ENCODE measurements around the gene EIF4G2. TPM values are rescaled to one million over a fixed set of nuclear protein-coding genes. Genes with fewer than 3 reads are reported as not detected.
A peak's percentile ranks its signal among the peaks of the same experiment; 100 is the strongest.

The EIF4G2 gene
- total and polyA plus RNA-seq, 4 donors = 782 to 1,101 (median 978) TPM

DNA sequence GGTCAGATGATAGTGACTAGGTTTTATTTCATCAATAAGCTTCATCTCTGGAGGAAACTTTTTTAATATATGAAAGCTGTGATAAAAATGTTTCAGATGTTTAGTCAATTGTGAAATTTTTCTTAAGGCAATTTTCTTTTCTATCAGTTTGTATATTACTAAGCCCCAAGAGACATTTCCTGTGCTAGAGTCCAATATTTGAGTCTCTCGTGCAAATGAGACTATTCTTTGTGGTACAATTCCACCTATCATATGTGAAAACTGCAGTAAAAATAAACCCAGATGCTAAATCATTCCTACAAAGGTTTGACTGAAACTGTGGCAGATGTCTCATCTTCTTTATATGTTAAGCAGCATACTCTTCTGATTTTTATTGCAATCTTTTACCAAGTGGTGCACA is 29.6 kb downstream of the EIF4G2 start:
- DNase-seq (ENCODE audit: low read depth in 4 of 6, low spot score in 6 of 6) = peak in 1 of 6 donors; percentile 22
- no peaks in the 10 kb centered on the region for H3K27me3 ChIP-seq (ENCODE audit: control insufficient read depth, insufficient read depth, low read length)
- H3K27ac ChIP-seq (ENCODE audit: low read depth, low read length) = no peak overlapping the region
- H3K36me3 ChIP-seq (ENCODE audit: control insufficient read depth, insufficient read depth, low read length) = peaks cover 22% of the 10 kb centered on the region
- H3K4me1 ChIP-seq (ENCODE audit: control insufficient read depth, insufficient read depth, low read length) = no peaks in the 10 kb centered on the region
- H3K9me3 ChIP-seq (ENCODE audit: control insufficient read depth, insufficient read depth, low read length) = no peaks in the 10 kb centered on the region
- no peak overlapping the region for H3K4me3 ChIP-seq (ENCODE audit: low read depth, low read length)
- WGBS (ENCODE audit: insufficient coverage) = 100% methylated on average over 1 of the region's 1 CpG

DNA sequence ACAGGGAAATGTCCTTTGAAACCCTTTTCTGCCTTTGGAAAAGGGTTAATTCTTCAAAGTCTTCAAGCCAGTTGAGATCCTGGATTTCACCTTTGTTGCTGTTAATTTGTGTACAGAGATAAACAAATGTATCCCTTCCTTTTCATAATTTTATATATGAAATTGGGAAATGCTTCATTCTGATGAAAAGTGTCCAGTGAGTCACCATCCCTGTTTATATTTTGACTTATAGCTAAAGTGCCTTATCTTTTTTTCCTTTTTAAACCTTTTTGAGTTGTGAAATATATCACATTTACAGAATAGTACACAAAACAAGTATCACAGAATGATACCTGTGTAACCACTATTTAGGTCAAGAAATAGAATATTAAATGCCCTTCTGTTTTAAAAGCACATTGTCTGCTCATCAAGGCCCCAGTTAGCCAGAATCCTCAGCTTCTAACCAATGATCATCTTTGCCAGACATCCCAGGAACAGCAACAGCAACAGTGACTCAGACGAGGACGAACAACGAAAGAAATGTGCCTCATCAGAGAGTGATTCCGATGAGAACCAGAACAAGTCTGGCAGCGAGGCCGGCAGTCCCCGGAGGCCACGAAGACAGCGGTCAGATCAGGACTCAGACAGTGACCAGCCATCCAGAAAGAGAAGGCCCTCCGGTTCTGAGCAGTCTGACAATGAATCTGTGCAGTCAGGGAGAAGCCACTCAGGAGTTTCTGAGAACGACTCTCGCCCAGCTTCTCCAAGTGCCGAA is 30.3 kb downstream of the EIF4G2 start:
- Histone ChIP-seq H3K27me3 (ENCODE audit: control insufficient read depth, insufficient read depth, low read length) (no peaks in the 10 kb centered on the region), H3K4me3 (ENCODE audit: low read depth, low read length) (no peak overlapping the region), H3K4me1 (ENCODE audit: control insufficient read depth, insufficient read depth, low read length) (no peaks in the 10 kb centered on the region), H3K9me3 (ENCODE audit: control insufficient read depth, insufficient read depth, low read length) (no peaks in the 10 kb centered on the region), H3K36me3 (ENCODE audit: control insufficient read depth, insufficient read depth, low read length) (peaks cover 28% of the 10 kb centered on the region), H3K27ac (ENCODE audit: low read depth, low read length) (no peak overlapping the region)
- no peak for DNase-seq (ENCODE audit: low read depth in 4 of 6, low spot score in 6 of 6)
- 82% methylated on average over 13 of the region's 13 CpGs for WGBS (ENCODE audit: insufficient coverage)

DNA sequence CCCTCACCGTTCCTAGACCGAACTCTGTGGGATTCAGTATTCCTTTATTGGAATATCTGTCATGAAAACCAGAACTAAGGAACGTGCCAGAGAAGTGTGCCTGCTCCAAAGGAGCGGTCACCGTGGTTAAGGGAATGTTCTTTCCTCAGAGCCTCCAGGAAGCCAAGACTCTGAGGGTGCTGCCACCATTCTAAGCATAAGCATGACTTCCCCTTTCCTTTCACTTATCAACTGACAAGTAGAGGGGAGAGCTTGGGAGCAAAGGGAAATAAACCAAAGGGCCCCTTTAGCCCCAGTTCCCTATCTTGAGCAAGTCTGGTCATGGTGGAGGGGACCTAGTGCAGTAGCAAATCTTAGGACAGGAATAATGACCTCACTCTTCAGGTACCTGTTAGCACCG is 30.9 kb downstream of the EIF4G2 start:
- no peak overlapping the region for H3K27ac ChIP-seq (ENCODE audit: low read depth, low read length)
- H3K27me3 ChIP-seq (ENCODE audit: control insufficient read depth, insufficient read depth, low read length) = no peaks in the 10 kb centered on the region
- DNase-seq (ENCODE audit: low read depth in 4 of 6, low spot score in 6 of 6) = no peak
- peaks cover 29% of the 10 kb centered on the region for H3K36me3 ChIP-seq (ENCODE audit: control insufficient read depth, insufficient read depth, low read length)
- H3K9me3 ChIP-seq (ENCODE audit: control insufficient read depth, insufficient read depth, low read length) = no peaks in the 10 kb centered on the region
- no peak overlapping the region for H3K4me3 ChIP-seq (ENCODE audit: low read depth, low read length)
- 79% methylated on average over 2 of the region's 6 CpGs for WGBS (ENCODE audit: insufficient coverage)
- no peaks in the 10 kb centered on the region for H3K4me1 ChIP-seq (ENCODE audit: control insufficient read depth, insufficient read depth, low read length)

DNA sequence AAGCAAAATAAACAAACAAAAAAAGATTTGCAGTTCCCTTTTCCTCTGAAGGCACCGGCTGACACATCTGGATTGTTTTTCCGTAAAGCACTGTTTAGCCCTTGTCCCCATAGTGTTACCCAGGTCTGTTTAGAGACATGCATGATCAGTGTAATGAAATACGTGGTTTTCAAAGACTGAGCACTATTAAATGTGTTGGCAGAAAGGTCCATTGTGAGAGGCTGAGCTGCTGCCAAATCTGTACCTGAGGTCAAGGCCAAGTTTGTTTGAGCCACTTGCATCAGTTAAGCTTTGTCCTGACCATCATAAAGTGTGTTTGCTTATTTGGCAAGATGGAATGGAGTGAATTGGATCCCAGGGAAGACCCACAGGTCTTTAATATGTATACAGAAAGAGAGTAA is 31.3 kb downstream of the EIF4G2 start:
- H3K4me1 ChIP-seq (ENCODE audit: control insufficient read depth, insufficient read depth, low read length) = no peaks in the 10 kb centered on the region
- H3K27ac ChIP-seq (ENCODE audit: low read depth, low read length) = no peak overlapping the region
- peaks cover 33% of the 10 kb centered on the region for H3K36me3 ChIP-seq (ENCODE audit: control insufficient read depth, insufficient read depth, low read length)
- no peak for DNase-seq (ENCODE audit: low read depth in 4 of 6, low spot score in 6 of 6)
- no peaks in the 10 kb centered on the region for H3K9me3 ChIP-seq (ENCODE audit: control insufficient read depth, insufficient read depth, low read length)
- no peaks in the 10 kb centered on the region for H3K27me3 ChIP-seq (ENCODE audit: control insufficient read depth, insufficient read depth, low read length)
- no peak overlapping the region for H3K4me3 ChIP-seq (ENCODE audit: low read depth, low read length)
- WGBS (ENCODE audit: insufficient coverage) = 94% methylated on average over 3 of the region's 3 CpGs

DNA sequence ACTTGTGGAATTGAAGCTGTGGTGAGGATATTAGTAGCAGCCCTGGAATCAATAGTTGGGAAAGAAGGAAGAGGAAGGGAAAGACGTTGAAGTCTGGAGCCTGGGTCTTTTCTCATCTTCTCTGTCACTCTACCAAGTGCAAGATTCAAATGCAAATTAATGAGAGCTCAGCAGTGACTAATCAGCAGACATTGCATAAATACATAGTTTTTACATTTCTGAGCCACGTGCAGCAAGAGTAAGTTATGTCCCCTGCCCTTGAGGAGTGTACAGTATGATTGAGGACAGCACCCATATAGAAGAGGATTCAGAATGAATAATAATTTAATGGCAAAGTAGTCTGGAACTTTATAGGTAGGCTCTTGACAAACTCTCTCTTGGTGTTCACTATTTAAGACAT is 33.9 kb downstream of the EIF4G2 start:
- Histone ChIP-seq H3K4me3 (ENCODE audit: low read depth, low read length) (no peak overlapping the region), H3K9me3 (ENCODE audit: control insufficient read depth, insufficient read depth, low read length) (no peaks in the 10 kb centered on the region), H3K36me3 (ENCODE audit: control insufficient read depth, insufficient read depth, low read length) (peaks cover 31% of the 10 kb centered on the region), H3K27ac (ENCODE audit: low read depth, low read length) (no peak overlapping the region), H3K27me3 (ENCODE audit: control insufficient read depth, insufficient read depth, low read length) (no peaks in the 10 kb centered on the region), H3K4me1 (ENCODE audit: control insufficient read depth, insufficient read depth, low read length) (no peaks in the 10 kb centered on the region)
- DNase-seq (ENCODE audit: low read depth in 4 of 6, low spot score in 6 of 6) = no peak
- no CpG with 5 or more reads among the region's 2 CpGs for WGBS (ENCODE audit: insufficient coverage)

DNA sequence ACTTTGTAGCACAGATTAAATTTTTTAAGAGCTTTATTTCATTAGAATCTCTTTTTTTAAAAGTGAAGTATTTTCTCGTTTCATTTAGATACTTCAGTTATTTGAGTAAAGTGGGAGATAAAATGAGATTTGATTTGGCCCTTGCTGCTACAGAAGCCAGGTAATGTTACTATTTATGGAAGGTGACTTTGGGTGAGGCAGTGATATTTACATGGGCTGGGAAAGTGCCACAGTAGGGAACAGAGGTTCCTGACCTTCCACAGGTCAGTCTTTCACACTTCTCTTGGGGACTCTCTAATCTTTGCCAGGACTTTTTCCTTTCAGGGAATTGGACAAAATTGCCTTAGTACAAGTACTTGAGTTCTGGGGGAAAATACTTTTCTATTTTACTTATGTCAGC is 37.3 kb downstream of the EIF4G2 start:
- H3K27ac ChIP-seq (ENCODE audit: low read depth, low read length) = no peak overlapping the region
- H3K27me3 ChIP-seq (ENCODE audit: control insufficient read depth, insufficient read depth, low read length) = no peaks in the 10 kb centered on the region
- 100% methylated on average over 1 of the region's 1 CpG for WGBS (ENCODE audit: insufficient coverage)
- no peaks in the 10 kb centered on the region for H3K4me1 ChIP-seq (ENCODE audit: control insufficient read depth, insufficient read depth, low read length)
- DNase-seq (ENCODE audit: low read depth in 4 of 6, low spot score in 6 of 6) = no peak
- H3K36me3 ChIP-seq (ENCODE audit: control insufficient read depth, insufficient read depth, low read length) = peaks cover 28% of the 10 kb centered on the region
- H3K9me3 ChIP-seq (ENCODE audit: control insufficient read depth, insufficient read depth, low read length) = no peaks in the 10 kb centered on the region
- no peak overlapping the region for H3K4me3 ChIP-seq (ENCODE audit: low read depth, low read length)

DNA sequence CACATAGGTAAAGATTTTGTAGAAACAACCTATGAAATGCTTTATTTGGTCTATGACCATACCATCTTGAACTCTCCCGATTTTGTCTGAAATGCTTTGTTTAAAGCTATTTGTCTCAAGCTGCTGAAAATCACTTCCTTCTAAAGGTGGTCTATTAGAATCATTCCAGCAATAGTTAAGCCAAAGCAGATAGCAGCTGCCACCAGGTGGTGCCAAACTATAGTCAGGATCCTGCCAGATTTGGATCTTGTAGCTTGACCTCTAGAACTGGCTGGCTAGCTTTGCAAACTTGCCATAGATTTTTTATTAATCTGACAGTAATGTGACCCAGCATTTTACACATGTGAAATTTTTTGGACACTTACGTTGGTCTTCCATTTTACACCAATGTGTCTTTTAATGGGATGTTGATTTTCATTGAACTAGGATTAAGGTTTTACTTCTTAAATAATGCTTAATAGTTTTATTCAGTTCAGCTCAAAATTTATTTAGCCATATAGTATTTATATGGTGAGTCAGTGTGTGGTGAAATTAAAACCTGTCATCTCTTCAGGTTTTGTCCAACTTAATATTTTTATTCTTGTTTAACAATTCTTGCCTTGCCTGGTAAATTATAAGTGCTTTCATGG is 38.0 kb downstream of the EIF4G2 start:
- Histone ChIP-seq H3K4me1 (ENCODE audit: control insufficient read depth, insufficient read depth, low read length) (no peaks in the 10 kb centered on the region), H3K36me3 (ENCODE audit: control insufficient read depth, insufficient read depth, low read length) (peaks cover 24% of the 10 kb centered on the region), H3K4me3 (ENCODE audit: low read depth, low read length) (no peak overlapping the region), H3K27ac (ENCODE audit: low read depth, low read length) (no peak overlapping the region), H3K27me3 (ENCODE audit: control insufficient read depth, insufficient read depth, low read length) (no peaks in the 10 kb centered on the region), H3K9me3 (ENCODE audit: control insufficient read depth, insufficient read depth, low read length) (no peaks in the 10 kb centered on the region)
- DNase-seq (ENCODE audit: low read depth in 4 of 6, low spot score in 6 of 6) = peak in 4 of 6 donors; percentile 21 to 86 (median 58)
- no CpG with 5 or more reads among the region's 2 CpGs for WGBS (ENCODE audit: insufficient coverage)

DNA sequence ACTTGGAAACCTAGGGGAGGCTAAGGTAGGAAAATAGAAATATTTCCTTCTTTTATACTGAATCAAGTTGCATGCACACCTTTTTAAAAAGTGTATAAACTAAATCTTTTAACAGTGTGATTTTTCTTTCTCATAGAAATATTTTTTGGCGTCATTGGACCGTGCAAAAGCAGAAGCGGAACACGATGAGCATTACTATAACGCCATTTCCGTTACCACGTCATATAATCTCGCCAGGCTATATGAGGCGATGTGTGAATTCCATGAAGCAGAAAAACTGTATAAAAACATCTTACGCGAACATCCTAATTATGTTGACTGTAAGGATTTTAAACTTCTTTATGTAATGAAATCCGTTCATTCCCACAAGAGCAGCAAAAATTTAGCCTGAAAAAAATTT is 44.3 kb downstream of the EIF4G2 start:
- H3K9me3 ChIP-seq (ENCODE audit: control insufficient read depth, insufficient read depth, low read length) = no peaks in the 10 kb centered on the region
- no peaks in the 10 kb centered on the region for H3K27me3 ChIP-seq (ENCODE audit: control insufficient read depth, insufficient read depth, low read length)
- H3K4me1 ChIP-seq (ENCODE audit: control insufficient read depth, insufficient read depth, low read length) = no peaks in the 10 kb centered on the region
- 83% methylated on average over 4 of the region's 12 CpGs for WGBS (ENCODE audit: insufficient coverage)
- DNase-seq (ENCODE audit: low read depth in 4 of 6, low spot score in 6 of 6) = no peak
- peaks cover 21% of the 10 kb centered on the region for H3K36me3 ChIP-seq (ENCODE audit: control insufficient read depth, insufficient read depth, low read length)
- H3K4me3 ChIP-seq (ENCODE audit: low read depth, low read length) = no peak overlapping the region
- no peak overlapping the region for H3K27ac ChIP-seq (ENCODE audit: low read depth, low read length)

DNA sequence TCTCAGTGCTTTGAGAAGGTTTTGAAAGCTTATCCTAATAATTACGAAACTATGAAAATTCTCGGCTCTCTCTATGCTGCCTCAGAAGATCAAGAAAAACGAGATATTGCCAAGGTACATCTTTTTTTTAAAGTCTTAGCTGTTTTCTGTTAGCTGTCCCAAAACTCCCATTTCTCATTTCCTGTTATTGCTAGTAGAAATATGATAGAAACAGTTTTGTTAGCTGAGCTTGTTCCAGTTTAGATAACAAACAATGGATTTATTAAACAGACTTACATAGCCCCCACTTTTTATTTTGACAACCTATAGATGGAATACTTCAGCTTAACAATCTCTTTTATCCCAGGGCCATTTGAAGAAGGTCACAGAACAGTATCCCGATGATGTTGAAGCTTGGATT is 45.0 kb downstream of the EIF4G2 start:
- Histone ChIP-seq H3K4me1 (ENCODE audit: control insufficient read depth, insufficient read depth, low read length) (no peaks in the 10 kb centered on the region), H3K27ac (ENCODE audit: low read depth, low read length) (no peak overlapping the region), H3K9me3 (ENCODE audit: control insufficient read depth, insufficient read depth, low read length) (no peaks in the 10 kb centered on the region), H3K27me3 (ENCODE audit: control insufficient read depth, insufficient read depth, low read length) (no peaks in the 10 kb centered on the region), H3K4me3 (ENCODE audit: low read depth, low read length) (no peak overlapping the region), H3K36me3 (ENCODE audit: control insufficient read depth, insufficient read depth, low read length) (peaks cover 17% of the 10 kb centered on the region)
- 100% methylated on average over 2 of the region's 4 CpGs for WGBS (ENCODE audit: insufficient coverage)
- DNase-seq (ENCODE audit: low read depth in 4 of 6, low spot score in 6 of 6) = no peak

DNA sequence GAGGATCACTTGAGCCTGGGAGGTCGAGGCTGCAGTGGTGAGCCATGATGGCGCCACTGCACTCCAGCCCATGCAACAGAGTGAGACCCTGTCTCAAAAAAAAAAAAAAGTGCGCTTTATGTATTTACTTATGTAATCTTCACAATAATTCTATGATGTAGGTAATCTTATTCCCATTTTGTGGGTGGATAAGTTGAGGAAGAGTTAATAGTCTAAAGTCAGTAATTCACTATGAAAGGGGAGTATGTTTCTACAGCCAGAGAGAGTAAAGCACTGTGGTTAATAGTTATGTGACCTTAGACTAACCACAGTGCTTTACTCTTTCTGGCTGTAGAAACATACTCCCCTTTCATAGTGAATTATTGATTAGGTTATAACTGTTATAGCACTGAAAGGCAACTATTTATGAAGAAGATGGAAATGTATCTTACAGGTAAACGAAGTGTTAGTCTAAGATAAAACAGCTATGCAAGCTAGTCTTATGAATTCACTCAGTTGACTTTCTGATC is 45.8 kb downstream of the EIF4G2 start:
- 100% methylated on average over 2 of the region's 4 CpGs for WGBS (ENCODE audit: insufficient coverage)
- Histone ChIP-seq H3K9me3 (ENCODE audit: control insufficient read depth, insufficient read depth, low read length) (no peaks in the 10 kb centered on the region), H3K4me3 (ENCODE audit: low read depth, low read length) (no peak overlapping the region), H3K27me3 (ENCODE audit: control insufficient read depth, insufficient read depth, low read length) (no peaks in the 10 kb centered on the region), H3K27ac (ENCODE audit: low read depth, low read length) (no peak overlapping the region), H3K4me1 (ENCODE audit: control insufficient read depth, insufficient read depth, low read length) (no peaks in the 10 kb centered on the region), H3K36me3 (ENCODE audit: control insufficient read depth, insufficient read depth, low read length) (peaks cover 18% of the 10 kb centered on the region)
- no peak for DNase-seq (ENCODE audit: low read depth in 4 of 6, low spot score in 6 of 6)

Data from spinal cord (tissue), 10 donors.